ENCODE data around the gene ASPHD2.

Gene ASPHD2

DNA sequence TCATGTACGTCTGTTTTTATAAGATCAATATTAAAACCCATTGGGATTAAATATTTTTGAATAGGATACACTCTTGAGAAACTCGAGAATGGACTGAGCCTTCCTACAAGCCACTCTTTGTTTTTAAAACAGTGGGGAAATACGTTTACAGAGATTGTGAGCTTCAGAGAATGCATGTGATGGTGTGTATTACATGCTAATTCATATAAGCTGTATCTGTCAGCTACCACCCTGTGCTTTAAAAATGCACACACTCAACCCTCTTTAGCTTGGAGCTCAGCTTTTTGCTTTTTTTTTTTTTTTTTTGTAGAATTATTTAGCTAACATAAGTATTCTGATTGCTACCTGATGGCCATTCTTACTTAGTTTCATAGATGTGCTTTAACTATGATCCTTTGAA lies 46.3 kb upstream of the ASPHD2 start:
- POLR2A ChIA-PET = no interaction called here
- H3K27ac ChIP-seq (ENCODE audit: extremely low read depth, low read depth, low read length) = no peak overlapping the region
- CTCF ChIA-PET = interaction anchor here (0.6 to 17.1 kb wide), 7 partner anchors 11 to 1758 kb away, joined by 3 to 226 read pairs (median 4); no protein-coding TSS in a partner anchor
- no peaks in the 10 kb centered on the region for H3K4me1 ChIP-seq (ENCODE audit: control insufficient read depth, insufficient read depth, low read length)
- H3K9me3 ChIP-seq (ENCODE audit: control insufficient read depth, insufficient read depth, low read depth, low read length) = no peaks in the 10 kb centered on the region
- H3K36me3 ChIP-seq (ENCODE audit: control insufficient read depth in 2 of 2, insufficient read depth in 1 of 2, low read length in 2 of 2) = no peaks in the 10 kb centered on the region
- H3K4me3 ChIP-seq (ENCODE audit: low read depth, low read length) = no peak overlapping the region
- no peak for TF ChIP-seq ZNF701 (tag by site-specific recombination; IDR thresholded peaks at IDR 0.05)
- TF ChIP-seq ZBTB8A (tag by site-specific recombination; IDR thresholded peaks at IDR 0.05) = no peak
- TF ChIP-seq, protein P1, sequence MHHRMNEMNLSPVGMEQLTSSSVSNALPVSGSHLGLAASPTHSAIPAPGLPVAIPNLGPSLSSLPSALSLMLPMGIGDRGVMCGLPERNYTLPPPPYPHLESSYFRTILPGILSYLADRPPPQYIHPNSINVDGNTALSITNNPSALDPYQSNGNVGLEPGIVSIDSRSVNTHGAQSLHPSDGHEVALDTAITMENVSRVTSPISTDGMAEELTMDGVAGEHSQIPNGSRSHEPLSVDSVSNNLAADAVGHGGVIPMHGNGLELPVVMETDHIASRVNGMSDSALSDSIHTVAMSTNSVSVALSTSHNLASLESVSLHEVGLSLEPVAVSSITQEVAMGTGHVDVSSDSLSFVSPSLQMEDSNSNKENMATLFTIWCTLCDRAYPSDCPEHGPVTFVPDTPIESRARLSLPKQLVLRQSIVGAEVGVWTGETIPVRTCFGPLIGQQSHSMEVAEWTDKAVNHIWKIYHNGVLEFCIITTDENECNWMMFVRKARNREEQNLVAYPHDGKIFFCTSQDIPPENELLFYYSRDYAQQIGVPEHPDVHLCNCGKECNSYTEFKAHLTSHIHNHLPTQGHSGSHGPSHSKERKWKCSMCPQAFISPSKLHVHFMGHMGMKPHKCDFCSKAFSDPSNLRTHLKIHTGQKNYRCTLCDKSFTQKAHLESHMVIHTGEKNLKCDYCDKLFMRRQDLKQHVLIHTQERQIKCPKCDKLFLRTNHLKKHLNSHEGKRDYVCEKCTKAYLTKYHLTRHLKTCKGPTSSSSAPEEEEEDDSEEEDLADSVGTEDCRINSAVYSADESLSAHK (tag by site-specific recombination; IDR thresholded peaks at IDR 0.05) = no peak
- no peak for TF ChIP-seq TRIM28 (IDR thresholded peaks at IDR 0.05; ENCODE audit: borderline replicate concordance, low read length)
- no peak for TF ChIP-seq ZNF155 (tag by site-specific recombination; IDR thresholded peaks at IDR 0.05)

GRCh38 chr22:26383968-26384556 lies 45.0 kb upstream of the ASPHD2 start:
- Histone ChIP-seq H3K36me3 (ENCODE audit: control insufficient read depth in 2 of 2, insufficient read depth in 1 of 2, low read length in 2 of 2) (no peaks in the 10 kb centered on the region), H3K9me3 (ENCODE audit: control insufficient read depth, insufficient read depth, low read depth, low read length) (no peaks in the 10 kb centered on the region), H3K27ac (ENCODE audit: extremely low read depth, low read depth, low read length) (no peak overlapping the region), H3K4me3 (ENCODE audit: low read depth, low read length) (no peak overlapping the region), H3K4me1 (ENCODE audit: control insufficient read depth, insufficient read depth, low read length) (no peaks in the 10 kb centered on the region)
- ChIA-PET CTCF (interaction anchor here (0.7 to 17.1 kb wide), 6 partner anchors 9 to 78 kb away, joined by 3 to 226 read pairs (median 4); no protein-coding TSS in a partner anchor), POLR2A (no interaction called here)
- no peak for TF ChIP-seq KLF16 (tag by site-specific recombination; IDR thresholded peaks at IDR 0.05)
- TF ChIP-seq ZNF529 (tag by site-specific recombination; IDR thresholded peaks at IDR 0.05; ENCODE audit: insufficient replicate concordance) = no peak
- TF ChIP-seq ZSCAN16 (tag by site-specific recombination; IDR thresholded peaks at IDR 0.05) = no peak
- TF ChIP-seq, protein P2, sequence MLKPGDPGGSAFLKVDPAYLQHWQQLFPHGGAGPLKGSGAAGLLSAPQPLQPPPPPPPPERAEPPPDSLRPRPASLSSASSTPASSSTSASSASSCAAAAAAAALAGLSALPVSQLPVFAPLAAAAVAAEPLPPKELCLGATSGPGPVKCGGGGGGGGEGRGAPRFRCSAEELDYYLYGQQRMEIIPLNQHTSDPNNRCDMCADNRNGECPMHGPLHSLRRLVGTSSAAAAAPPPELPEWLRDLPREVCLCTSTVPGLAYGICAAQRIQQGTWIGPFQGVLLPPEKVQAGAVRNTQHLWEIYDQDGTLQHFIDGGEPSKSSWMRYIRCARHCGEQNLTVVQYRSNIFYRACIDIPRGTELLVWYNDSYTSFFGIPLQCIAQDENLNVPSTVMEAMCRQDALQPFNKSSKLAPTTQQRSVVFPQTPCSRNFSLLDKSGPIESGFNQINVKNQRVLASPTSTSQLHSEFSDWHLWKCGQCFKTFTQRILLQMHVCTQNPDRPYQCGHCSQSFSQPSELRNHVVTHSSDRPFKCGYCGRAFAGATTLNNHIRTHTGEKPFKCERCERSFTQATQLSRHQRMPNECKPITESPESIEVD (tag by site-specific recombination; IDR thresholded peaks at IDR 0.05) = no peak
- TF ChIP-seq, protein P3, sequence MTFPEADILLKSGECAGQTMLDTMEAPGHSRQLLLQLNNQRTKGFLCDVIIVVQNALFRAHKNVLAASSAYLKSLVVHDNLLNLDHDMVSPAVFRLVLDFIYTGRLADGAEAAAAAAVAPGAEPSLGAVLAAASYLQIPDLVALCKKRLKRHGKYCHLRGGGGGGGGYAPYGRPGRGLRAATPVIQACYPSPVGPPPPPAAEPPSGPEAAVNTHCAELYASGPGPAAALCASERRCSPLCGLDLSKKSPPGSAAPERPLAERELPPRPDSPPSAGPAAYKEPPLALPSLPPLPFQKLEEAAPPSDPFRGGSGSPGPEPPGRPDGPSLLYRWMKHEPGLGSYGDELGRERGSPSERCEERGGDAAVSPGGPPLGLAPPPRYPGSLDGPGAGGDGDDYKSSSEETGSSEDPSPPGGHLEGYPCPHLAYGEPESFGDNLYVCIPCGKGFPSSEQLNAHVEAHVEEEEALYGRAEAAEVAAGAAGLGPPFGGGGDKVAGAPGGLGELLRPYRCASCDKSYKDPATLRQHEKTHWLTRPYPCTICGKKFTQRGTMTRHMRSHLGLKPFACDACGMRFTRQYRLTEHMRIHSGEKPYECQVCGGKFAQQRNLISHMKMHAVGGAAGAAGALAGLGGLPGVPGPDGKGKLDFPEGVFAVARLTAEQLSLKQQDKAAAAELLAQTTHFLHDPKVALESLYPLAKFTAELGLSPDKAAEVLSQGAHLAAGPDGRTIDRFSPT (tag by site-specific recombination; IDR thresholded peaks at IDR 0.05) = no peak
- no peak for TF ChIP-seq ZNF23 (tag by site-specific recombination; IDR thresholded peaks at IDR 0.05; ENCODE audit: borderline replicate concordance)
- TF ChIP-seq ZNF600 (tag by site-specific recombination; IDR thresholded peaks at IDR 0.05) = no peak

GRCh38 chr22:26385164-26385563 lies 43.9 kb upstream of the ASPHD2 start:
- Histone ChIP-seq H3K9me3 (ENCODE audit: control insufficient read depth, insufficient read depth, low read depth, low read length) (no peaks in the 10 kb centered on the region), H3K36me3 (ENCODE audit: control insufficient read depth in 2 of 2, insufficient read depth in 1 of 2, low read length in 2 of 2) (no peaks in the 10 kb centered on the region), H3K27ac (ENCODE audit: extremely low read depth, low read depth, low read length) (no peak overlapping the region), H3K4me3 (ENCODE audit: low read depth, low read length) (no peak overlapping the region), H3K4me1 (ENCODE audit: control insufficient read depth, insufficient read depth, low read length) (no peaks in the 10 kb centered on the region)
- ChIA-PET POLR2A (no interaction called here), CTCF (interaction anchor here (0.6 to 17.1 kb wide), 3 partner anchors 11 to 76 kb away, joined by 3 to 226 read pairs (median 6); no protein-coding TSS in a partner anchor)
- TF ChIP-seq ZNF404 (tag by site-specific recombination; IDR thresholded peaks at IDR 0.05) (no peak), ZBTB17 (tag by site-specific recombination; IDR thresholded peaks at IDR 0.05) (no peak), ZNF138 (tag by site-specific recombination; IDR thresholded peaks at IDR 0.05; ENCODE audit: borderline replicate concordance) (no peak), KLF1 (tag by site-specific recombination; IDR thresholded peaks at IDR 0.05) (no peak), GFI1B (tag by site-specific recombination; IDR thresholded peaks at IDR 0.05) (no peak), ZNF133 (tag by site-specific recombination; IDR thresholded peaks at IDR 0.05) (no peak), ZNF311 (tag by site-specific recombination; IDR thresholded peaks at IDR 0.05; ENCODE audit: borderline replicate concordance) (no peak), ZNF132 (tag by site-specific recombination; IDR thresholded peaks at IDR 0.05; ENCODE audit: borderline replicate concordance) (no peak), ZSCAN30 (tag by site-specific recombination; IDR thresholded peaks at IDR 0.05) (no peak), ZNF501 (tag by site-specific recombination; IDR thresholded peaks at IDR 0.05) (no peak), KLF8 (tag by site-specific recombination; IDR thresholded peaks at IDR 0.05) (no peak), ZNF473 (tag by site-specific recombination; IDR thresholded peaks at IDR 0.05) (no peak)
- TF ChIP-seq, protein P1 (tag by site-specific recombination; IDR thresholded peaks at IDR 0.05) = no peak

Measured in HEK293 (cell line).